Gastroesophageal sphincter (tissue), 3 donors: Measurements from ENCODE around the gene RIPPLY2.

ENCODE experiments used
- CTCF ChIP-seq, 4 experiments: fragments of 200-600 bp in 2 of 4; fragments of 450-650 bp in 2 of 4; sonication (generic) in 1 of 4; IDR thresholded peaks; one replicate each; pipeline ENCODE4 v1.5.1; 2017 to 2019; ENCODE audit warnings: antibody characterized with exemption in 4 of 4, mild to moderate bottlenecking in 2 of 4, moderate library complexity in 2 of 4
- EP300 ChIP-seq: sonication (generic); formaldehyde crosslinking; IDR thresholded peaks from one replicate; pipeline ENCODE4 v1.6.1; 2017; ENCODE audit warnings: antibody characterized with exemption, mild to moderate bottlenecking
- POLR2A ChIP-seq, 2 donors: fragments of 450-650 bp; IDR thresholded peaks; one replicate each; pipeline ENCODE4 v1.6.1; 2017; ENCODE audit warnings: antibody characterized with exemption in 2 of 2, mild to moderate bottlenecking in 2 of 2, moderate library complexity in 1 of 2
- POLR2AphosphoS5 ChIP-seq: sonication (generic); formaldehyde crosslinking; IDR thresholded peaks from one replicate; pipeline ENCODE4 v1.6.1; 2017; ENCODE audit warnings: antibody characterized with exemption

GRCh38 chr6:83860782-83861495 lies 7.8 kb downstream of the RIPPLY2 start:
- TF ChIP-seq CTCF (IDR thresholded peaks at IDR 0.05) (no peak), POLR2A (IDR thresholded peaks at IDR 0.05) (no peak), EP300 (no peak), POLR2AphosphoS5 (no peak)
